DOHH2 (cell line): Measurements from ENCODE around the gene MPRIP.

Source experiments
- H3F3A ChIP-seq: fragments of 200-600 bp; sonication (generic), shearing (Covaris generic); 2 replicates; pipeline ENCODE4 v1.6.0; 2016; ENCODE audit warnings: antibody characterized with exemption, mild to moderate bottlenecking; ENCODE audit not compliant: control insufficient read depth, insufficient read depth
- H3K27ac ChIP-seq: fragments of 200-600 bp; sonication (generic); 2 replicates; pipeline ENCODE4 v1.5.1; 2014; ENCODE audit warnings: low read depth, mild to moderate bottlenecking, low read length, moderate library complexity
- H3K27me3 ChIP-seq: fragments of 200-600 bp; sonication (generic); 2 replicates; pipeline ENCODE4 v1.6.1; 2014; ENCODE audit warnings: mild to moderate bottlenecking, low read length, mixed read lengths; ENCODE audit not compliant: control insufficient read depth
- H3K36me3 ChIP-seq: fragments of 200-600 bp; sonication (generic); 2 replicates; pipeline ENCODE4 v1.6.1; 2014; ENCODE audit warnings: mild to moderate bottlenecking, low read length, moderate library complexity, mixed read lengths; ENCODE audit not compliant: control insufficient read depth
- H3K4me1 ChIP-seq: fragments of 200-600 bp; sonication (generic); 2 replicates; pipeline ENCODE4 v1.6.1; 2014; ENCODE audit warnings: mild to moderate bottlenecking, low read length, mixed read lengths; ENCODE audit not compliant: control insufficient read depth
- H3K4me2 ChIP-seq: fragments of 200-600 bp; sonication (generic); 2 replicates; pipeline ENCODE4 v1.6.0; 2014; ENCODE audit warnings: mild to moderate bottlenecking, low read length, moderate library complexity
- H3K4me3 ChIP-seq: fragments of 200-600 bp; sonication (generic); 2 replicates; pipeline ENCODE4 v1.5.1; 2014; ENCODE audit warnings: mild to moderate bottlenecking, low read length, mixed read lengths
- H3K79me2 ChIP-seq: fragments of 200-600 bp; sonication (generic); 2 replicates; pipeline ENCODE4 v1.6.1; 2014; ENCODE audit warnings: mild to moderate bottlenecking, low read length, mixed read lengths; ENCODE audit not compliant: control insufficient read depth
- H3K9me2 ChIP-seq: fragments of 200-600 bp; sonication (generic); replicated peaks from 2 replicates; pipeline ENCODE4 v1.6.1; 2014; ENCODE audit warnings: mild to moderate bottlenecking, low read length, mixed read lengths; ENCODE audit not compliant: control insufficient read depth
- H3K9me3 ChIP-seq: fragments of 200-600 bp; sonication (generic); 2 replicates; pipeline ENCODE4 v1.6.1; 2014; ENCODE audit warnings: antibody characterized with exemption, low read length, mixed read lengths; ENCODE audit not compliant: control insufficient read depth, insufficient read depth
- H4K20me1 ChIP-seq: fragments of 200-600 bp; sonication (generic); 2 replicates; pipeline ENCODE4 v1.6.0; 2014; ENCODE audit warnings: low read depth, mild to moderate bottlenecking, antibody characterized with exemption, low read length, moderate library complexity; ENCODE audit not compliant: control insufficient read depth, insufficient read depth
- CTCF ChIP-seq: fragments of 200-600 bp; sonication (generic); IDR thresholded peaks from one replicate; pipeline ENCODE4 v1.5.1; 2014; ENCODE audit warnings: antibody characterized with exemption, mild to moderate bottlenecking, low read depth, low read length; ENCODE audit not compliant: poor library complexity, severe bottlenecking
- EZH2phosphoT487 ChIP-seq: fragments of 200-600 bp; sonication (generic); IDR thresholded peaks from 2 replicates; pipeline ENCODE4 v1.6.1; 2017; ENCODE audit warnings: borderline replicate concordance, mild to moderate bottlenecking, antibody characterized with exemption, low read length, moderate library complexity, mixed read lengths

MPRIP gene

GRCh38 chr17:17077861-17078732, 35.8 kb downstream of the MPRIP start:
- no peak for TF ChIP-seq CTCF
- TF ChIP-seq EZH2phosphoT487 = no peak
- Histone ChIP-seq H3K9me2 (no peaks in the 10 kb centered on the region), H3K4me3 (no peak overlapping the region), H3K4me2 (no peak overlapping the region), H3K4me1 (peaks cover 8% of the 10 kb centered on the region; the same call in 1 of the 2 replicates), H3K36me3 (peaks cover 15% of the 10 kb centered on the region), H3K27me3 (no peaks in the 10 kb centered on the region), H3K79me2 (peaks cover 50% of the 10 kb centered on the region), H3K9me3 (no peaks in the 10 kb centered on the region), H4K20me1 (peaks cover under 1% of the 10 kb centered on the region; the same call in 1 of the 2 replicates), H3F3A (no peaks in the 10 kb centered on the region), H3K27ac (no peak overlapping the region)

GRCh38 chr17:17078832-17079231, 36.6 kb downstream of the MPRIP start:
- Histone ChIP-seq H3K9me3 (no peaks in the 10 kb centered on the region), H3K9me2 (no peaks in the 10 kb centered on the region), H4K20me1 (no peaks in the 10 kb centered on the region), H3K27ac (no peak overlapping the region), H3K79me2 (peaks cover 43% of the 10 kb centered on the region), H3K4me3 (no peak overlapping the region), H3K4me2 (no peak overlapping the region), H3K4me1 (peaks cover 8% of the 10 kb centered on the region; the same call in 1 of the 2 replicates), H3K36me3 (peaks cover 13% of the 10 kb centered on the region), H3F3A (no peaks in the 10 kb centered on the region), H3K27me3 (no peaks in the 10 kb centered on the region)
- TF ChIP-seq EZH2phosphoT487 (no peak), CTCF (no peak)

GRCh38 chr17:17079336-17079735, 37.1 kb downstream of the MPRIP start:
- H3K4me3 ChIP-seq = no peak overlapping the region
- no peaks in the 10 kb centered on the region for H3K27me3 ChIP-seq
- no peaks in the 10 kb centered on the region for H3K9me2 ChIP-seq
- H3K27ac ChIP-seq = no peak overlapping the region
- H3K4me2 ChIP-seq = no peak overlapping the region
- peaks cover 13% of the 10 kb centered on the region for H3K36me3 ChIP-seq
- H3F3A ChIP-seq = no peaks in the 10 kb centered on the region
- H4K20me1 ChIP-seq = no peaks in the 10 kb centered on the region
- no peaks in the 10 kb centered on the region for H3K9me3 ChIP-seq
- peaks cover 3% of the 10 kb centered on the region; the same call in 1 of the 2 replicates for H3K4me1 ChIP-seq
- no peak for TF ChIP-seq CTCF
- no peak for TF ChIP-seq EZH2phosphoT487
- peaks cover 38% of the 10 kb centered on the region for H3K79me2 ChIP-seq
